ENCODE data around the gene ST6GALNAC3.

- TF ChIP-seq EZH2 (IDR thresholded peaks at IDR 0.05; ENCODE audit: low read length) (no peak), CTCF (optimal IDR thresholded peaks at IDR 0.05 in 1 of 3, IDR thresholded peaks at IDR 0.05 in 1 of 3, conservative IDR thresholded peaks at IDR 0.05 in 1 of 3; ENCODE audit: extremely low read depth in 1 of 3, insufficient read depth in 2 of 3, low read length in 3 of 3) (no peak)
These were observed 218.1 kb downstream of the ST6GALNAC3 start for GRCh38 chr1:76292418-76293184.

All from keratinocyte (primary cell).